CD4-positive, alpha-beta T cell treated with Interleukin-2 at 100 ng/mL for 4 hours (primary cell): Measurements from ENCODE around the gene ZNRF3.
"Not testable (repeated sequence)": the region's sequence is repeated elsewhere in the genome, so short reads cannot be mapped to it uniquely, and the experiment has no call there.

Experiments
- DNase-seq: peaks from one replicate; pipeline ENCODE4 v3.0.0-alpha.2; 2020; ENCODE audit warnings: low spot score

ZNRF3 gene

DNA sequence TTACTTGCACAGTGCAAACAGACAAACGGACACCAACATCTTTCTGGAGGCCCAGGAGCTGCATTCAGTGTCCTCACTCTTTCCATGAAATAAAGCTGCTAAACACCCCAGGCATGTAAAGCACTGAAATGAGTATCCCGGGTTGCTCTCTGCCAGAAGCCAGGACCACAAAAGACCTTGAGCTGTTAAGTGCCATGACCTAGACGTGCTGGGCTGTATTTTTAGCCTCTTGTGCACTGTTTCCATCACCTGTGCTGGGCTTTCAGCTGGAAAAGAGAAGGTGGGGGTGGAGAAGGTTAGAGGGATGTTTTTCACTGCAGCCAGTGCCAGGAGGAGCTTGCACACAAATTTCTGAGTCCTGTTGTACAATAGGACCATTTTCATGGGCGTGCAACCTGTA is 186.1 kb downstream of the ZNRF3 start:
- no peak for DNase-seq

DNA sequence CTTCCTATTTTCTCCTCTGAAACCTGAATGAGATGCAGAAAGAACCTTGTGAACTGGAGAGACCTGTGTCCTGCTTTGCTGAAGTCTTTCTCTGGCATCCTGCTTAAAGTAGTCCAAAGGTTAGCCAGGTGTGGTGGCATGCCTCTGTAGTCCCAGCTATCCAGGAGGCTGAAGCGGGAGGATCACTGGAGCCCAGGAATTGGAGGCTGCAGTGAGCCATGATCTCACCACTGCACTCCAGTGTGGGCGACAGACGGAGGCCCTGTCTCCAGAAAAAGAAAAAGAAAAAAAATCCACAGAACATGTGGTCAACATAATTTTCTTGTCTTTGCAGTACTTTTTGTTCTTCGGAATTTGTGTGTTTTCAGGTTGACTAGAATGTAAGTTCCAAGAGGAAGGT is 187.1 kb downstream of the ZNRF3 start:
- DNase-seq = no peak

DNA sequence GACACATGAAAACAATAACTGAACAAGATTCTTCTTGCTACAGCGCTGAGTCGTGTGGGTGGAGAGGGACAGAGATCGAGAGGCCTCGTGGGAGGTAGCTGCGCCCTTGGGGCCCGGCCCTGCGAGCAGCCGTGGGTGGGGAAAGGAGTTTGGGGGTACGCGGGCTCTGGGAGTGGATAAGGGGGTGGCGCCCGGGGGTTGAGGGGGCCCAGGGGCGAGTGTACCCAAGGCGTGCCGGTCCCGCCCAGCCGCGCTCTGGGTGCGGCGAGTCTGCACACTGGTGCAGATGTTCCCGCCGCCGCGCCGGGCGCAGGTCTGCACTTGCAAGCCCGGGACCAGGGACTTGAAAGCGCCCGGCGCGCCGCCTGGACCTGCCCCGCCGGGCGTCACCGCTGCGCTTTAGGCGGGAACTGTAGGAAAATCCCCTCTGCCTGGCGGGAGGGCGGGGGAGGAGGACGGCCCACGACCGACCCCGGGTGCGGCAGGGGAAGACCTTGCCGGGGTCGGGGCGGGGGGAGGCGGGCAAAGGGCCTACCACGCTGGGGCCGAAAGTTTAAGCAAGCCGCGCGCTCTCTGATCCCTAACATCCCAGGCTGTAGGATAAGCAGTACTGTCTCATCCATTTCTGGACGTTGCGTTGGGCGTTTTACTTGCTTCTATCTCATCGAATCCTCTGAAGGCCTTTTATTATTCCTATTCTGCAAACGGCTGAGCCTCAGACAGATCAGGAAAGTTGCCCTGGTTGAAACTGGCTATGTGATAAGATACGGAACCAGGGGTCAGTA is 188.1 kb downstream of the ZNRF3 start:
- DNase-seq = no peak

DNA sequence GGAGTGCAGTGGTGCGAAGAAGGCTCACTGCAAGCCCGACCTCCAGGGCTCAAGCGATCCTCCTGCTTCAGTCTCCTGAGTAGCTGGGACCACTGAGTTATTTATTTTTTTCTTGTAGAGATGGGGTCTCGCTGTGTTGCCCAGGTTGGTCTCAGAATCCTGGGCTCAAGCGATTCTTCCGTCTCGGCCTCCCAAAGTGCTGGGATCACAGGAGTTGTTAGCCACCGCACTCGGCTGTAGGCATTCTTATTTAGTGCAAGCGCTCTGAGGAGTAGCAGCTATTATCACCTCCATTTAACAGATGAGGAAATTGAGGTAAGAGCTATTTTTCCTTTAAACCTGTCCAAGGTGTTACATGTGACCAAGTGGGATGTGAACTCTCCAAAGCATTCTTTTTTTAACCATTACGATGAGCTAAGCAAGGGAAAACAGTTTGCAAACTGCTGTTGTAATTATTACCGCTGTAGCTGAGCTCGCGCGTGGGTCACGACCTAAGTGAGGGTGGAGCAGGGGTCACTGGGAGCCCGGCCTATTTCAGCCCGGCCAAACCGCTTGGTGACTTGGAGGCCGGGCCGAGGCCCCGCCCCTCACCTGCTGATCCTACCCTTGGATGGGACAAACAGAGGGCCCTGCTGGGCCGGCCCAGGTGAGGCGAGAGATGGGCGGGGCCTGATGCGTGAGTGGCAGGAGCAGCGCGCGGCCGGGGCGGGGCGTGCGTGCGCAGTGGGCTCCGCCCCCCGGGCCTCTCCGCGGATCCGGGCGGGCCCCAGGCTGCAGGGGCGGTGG is 189.0 kb downstream of the ZNRF3 start:
- peak; percentile 73 for DNase-seq

DNA sequence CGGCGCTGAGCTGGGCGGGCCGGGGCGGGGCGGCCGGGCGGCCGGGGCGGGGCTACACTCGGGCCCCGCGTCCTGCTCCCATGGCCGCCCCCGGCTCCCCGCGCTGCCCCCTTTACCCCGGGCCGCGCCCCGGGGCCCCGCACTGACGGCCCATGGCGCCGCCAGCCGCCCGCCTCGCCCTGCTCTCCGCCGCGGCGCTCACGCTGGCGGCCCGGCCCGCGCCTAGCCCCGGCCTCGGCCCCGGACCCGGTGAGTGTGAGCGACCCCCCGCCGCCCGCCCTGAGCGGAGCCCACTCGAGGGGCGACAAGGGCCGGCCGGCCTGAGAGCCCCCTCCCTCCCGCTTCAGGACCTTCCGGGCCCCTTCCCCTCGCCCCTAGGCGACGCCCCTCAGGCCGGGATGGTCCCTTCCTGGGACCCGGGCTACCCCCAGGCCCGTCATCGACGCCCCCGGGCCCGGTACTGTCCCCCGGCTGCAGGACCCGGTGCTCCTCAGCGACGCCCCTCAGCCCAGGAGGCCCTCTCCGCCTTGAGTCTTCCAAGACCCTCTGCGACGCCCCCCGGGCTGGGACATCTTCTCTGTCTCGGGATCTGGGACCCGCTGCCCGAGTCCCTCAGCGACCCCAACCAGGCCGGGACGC is 189.7 kb downstream of the ZNRF3 start, which contains the start of gene KREMEN1:
Gene KREMEN1, plus strand, starts transcription at position 57 of the 639 bp plus-strand sequence. Its CDS starts 96 bp downstream, at position 153.
- DNase-seq = no peak

DNA sequence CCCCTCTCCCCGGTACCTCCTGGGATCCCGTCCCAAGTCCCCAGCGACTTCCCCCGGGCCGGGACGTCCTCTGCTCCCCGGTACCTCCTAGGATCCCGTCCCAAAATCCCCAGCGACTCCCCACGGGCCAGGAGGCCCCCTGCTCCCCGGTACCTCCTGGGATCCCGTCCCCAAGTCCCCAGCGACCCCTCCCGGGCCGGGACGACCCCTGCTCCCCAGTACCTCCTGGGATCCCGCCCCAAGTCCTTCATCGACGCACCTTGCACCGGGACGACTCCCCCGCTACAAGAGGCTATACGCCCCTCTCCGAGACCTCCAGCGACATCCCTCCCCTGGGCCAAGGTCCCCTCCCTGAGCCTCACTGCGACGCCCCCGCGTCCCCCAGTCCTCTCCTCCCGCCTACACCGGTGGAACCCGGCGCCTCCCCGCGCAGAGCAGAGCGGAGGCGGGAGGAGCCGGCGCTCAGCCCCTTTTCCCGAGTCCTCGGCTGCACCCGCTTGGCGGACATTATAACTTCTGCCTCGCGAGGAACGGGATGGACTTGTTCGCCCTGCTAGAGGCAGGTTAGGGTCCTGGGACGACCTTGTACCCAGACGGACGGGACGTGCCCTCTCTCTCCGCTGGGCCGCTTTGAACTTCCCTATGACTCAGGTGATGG is 190.4 kb downstream of the ZNRF3 start:
- no peak for DNase-seq

DNA sequence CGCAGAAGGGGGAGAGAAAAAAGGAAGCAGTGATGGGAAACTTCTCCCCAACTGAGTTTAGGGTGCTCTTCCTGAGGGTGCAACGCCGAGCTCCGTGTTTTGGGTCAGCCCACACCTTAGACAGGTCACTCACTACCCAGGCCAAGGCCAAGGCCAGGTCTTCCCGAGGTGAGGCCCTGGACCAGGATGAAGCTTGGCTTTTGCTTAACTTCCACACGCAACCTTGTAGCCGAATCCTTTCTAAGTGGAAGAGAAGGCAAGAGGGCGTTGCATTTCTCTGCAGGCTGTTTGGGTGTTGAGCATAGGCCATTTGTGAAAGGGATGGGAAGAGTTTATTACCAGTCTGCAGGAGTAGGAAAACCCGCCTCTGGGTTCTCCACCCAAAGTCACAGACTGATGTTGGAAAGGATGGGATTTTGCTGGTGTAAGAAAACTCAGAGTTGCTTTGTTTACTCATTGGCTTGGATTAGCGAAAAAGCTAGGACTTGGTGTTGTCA is 191.0 kb downstream of the ZNRF3 start:
- no peak for DNase-seq

DNA sequence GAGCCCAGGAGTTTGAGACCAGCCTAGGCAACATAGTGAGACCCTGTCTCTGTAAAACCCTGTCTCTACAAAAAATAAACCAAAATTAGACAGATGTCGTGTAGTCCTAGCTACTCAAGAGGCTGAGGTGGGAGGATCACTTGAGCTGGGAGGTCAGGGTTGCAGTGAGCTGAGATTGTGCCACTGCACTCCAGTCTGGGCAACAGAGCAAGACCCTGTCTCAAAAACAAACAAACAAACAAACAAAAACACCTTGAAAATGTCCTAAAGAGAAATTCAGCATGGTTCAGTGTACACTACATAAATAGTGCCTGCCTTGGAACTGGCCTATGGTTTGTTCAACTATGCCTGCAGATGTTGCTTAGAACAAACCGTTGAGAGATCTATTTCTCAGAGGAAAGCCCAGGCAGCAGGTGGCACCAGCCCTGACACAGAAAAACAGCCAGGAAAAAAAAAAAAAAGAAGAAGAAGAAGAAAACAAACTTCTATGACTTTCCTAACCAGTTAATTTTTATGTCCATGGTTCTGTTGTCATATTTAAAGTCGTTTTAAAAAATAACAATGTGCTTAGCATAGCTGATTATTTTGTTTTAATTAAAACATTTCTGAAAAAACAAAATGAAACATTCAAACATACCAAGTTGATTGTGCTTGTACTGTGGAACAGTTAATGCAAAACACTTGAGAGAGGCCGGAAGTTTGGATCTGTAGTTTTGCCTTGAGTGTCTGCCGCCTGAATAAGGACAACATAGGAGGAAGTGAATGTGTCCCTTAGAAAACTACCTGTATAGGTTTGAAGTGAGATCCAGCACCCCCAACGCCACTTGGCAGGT is 194.9 kb downstream of the ZNRF3 start:
- no peak for DNase-seq

DNA sequence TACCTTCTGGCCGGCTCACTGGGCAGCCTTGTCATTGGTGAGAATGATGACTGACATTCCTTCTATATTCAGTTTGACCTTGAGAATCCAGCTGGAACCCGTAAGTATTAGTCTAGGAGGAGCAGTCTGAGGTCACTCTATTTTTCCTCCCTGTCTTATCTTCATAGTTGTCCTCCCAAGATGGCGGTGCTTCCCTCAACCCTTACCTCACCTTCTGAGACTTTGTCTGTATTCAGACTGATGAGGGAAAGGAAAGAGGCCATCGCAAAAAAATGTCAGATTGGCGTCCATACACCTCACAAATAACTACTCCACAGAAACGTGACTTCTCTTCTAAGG is 195.5 kb downstream of the ZNRF3 start:
- DNase-seq = no peak

DNA sequence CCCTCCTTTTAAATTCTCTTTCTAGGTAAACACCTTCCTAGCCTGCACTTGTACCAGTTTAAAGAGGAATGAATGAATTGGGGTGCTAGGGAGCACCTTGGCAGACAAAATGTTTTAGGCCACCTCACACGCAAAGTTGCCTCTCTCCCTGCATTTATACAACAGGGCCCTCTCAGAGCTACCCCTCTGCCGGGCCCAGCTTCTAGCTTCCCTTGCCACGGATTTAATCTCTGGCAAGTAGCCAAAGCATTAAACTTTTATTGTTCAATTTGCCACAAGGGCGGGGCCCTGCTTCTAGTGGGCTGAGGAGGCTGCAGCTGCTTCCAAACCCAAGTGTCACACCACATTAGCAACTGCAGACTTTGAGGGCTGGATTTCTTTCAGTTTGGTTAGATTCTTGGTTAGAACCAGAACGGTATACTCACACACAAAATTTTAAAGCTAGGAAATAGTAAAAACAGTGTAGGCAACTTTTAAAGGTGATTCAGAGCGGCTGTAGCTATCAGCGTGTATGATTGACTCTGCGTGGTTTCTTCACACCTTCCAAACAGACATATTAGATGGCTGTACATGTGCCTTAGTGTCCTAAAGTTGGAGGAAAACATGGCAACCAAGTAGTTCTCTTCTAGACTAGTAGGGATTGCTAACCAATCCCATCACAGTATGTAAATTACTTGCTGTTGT is 196.0 kb downstream of the ZNRF3 start:
- DNase-seq = no peak

DNA sequence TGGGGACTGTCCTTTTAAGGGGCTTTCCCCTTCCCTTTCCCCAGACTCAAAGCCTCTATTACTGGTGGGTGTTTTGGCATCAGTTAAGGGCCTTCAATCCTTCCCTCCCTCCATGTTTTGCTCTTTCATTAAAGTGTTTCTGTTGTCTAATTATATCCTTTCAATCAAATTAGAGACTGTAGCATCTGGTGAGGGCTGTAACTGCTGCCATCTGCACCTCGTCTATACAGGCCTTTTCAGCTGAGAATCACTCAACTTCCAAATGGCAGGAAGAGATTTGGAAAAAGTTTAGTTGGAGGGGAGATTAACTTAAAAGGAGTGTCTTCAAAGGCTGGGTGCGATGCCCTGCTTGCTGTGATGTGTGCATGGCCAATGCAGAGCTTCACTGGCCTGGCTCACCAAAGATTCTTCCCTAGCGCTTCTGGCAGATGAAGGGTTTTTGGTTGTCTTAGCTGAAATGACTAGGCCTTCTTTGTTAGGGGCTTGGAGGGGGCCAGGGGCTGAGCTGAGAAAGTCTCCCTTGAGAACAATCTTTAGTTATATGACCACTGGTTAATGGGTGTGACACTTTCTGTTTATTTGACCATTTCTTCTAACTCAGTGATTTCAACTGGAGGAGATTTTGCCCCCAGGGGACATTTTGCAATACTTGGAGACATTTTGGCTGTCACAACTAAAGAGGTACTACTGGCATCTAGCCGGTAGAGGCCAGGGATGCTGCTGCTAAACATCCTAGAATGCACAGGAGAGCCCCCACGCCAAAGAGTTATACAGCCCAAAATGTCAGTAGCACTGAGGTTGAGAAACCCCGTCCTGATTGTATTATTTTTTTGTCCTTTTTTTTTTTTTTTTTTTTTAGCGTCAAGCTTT is 197.0 kb downstream of the ZNRF3 start:
- no peak for DNase-seq

DNA sequence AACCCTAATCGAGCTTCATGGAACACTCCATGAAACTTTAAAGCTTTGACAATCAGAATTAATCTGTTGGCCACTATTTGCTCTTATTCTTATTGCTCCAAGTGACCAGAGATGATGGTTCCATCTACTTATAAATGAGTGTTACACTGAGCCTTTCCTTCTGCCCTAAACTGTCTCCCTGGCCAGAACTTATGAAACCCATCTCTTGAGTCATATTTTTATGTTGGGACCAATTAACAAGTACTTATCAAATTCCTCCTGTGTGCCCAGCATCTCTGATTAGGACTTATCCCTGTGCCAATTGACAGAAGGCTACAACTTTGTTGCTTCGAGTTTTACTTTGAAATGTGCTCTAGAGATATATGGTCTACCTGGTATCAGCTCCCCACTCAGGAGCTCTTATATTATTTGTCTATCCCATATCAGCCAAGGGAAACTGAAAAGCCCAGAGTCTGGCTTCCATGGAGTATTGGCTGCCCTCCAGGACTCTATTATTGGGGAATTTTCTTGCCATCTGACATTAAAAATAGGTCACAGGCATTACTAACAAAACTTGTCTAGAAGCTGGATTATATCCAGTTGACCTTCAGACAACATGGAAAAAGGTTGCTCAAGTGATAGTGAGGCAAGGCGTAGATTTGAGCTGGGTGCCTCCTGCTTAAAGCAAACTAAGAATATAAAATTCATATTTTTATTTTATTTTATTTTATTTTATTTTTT is 198.3 kb downstream of the ZNRF3 start:
- DNase-seq = no peak

DNA sequence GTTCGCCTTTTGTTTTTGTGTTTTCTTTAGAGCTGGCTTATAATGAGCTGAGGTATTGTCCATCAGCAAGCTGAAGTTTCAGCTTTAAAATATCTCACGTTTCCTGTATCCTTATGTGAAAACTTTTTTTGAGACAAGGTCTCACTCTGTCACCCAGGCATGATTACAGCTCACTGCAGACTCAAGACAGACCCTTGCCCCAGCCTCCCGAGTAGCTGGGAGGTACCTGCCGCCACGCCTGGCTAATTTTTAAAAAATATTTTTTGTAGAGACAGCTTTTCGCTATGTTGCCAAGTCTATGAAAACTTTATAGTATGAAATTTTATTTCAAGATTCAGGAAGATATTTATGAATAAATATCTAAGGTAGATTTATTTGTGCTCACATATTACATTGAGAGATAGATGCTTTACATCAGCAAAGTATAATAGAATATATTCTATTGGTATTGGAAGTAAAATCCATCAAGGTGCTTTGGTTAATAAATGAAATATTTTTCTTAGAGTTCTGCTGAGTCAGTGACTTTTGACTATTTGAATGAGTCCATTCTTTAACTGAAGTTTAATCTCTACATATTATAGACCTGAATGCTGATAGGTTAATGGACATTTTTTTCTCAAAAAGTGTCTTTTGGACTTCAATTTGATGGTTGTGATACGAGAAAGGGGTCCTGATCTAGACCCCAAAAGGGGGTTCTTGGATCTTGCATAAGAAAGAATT is 199.6 kb downstream of the ZNRF3 start:
- DNase-seq = no peak

DNA sequence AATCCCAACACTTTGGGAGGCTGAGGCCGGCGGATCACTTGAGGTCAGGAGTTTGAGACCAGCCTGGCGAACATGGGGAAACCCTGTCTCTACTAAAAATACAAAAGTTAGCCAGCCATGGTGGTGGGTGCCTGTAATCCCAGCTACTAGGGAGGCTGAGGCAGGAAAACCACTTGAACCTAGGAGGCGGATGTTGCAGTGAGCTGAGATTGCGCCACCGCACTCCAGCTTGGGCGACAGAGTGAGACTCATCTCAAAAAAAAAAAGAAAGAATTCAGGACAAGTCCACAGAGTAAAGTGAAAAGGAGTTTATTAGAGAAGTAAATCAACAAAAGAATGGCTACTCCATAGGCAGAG is 200.2 kb downstream of the ZNRF3 start:
- not testable (repeated sequence) for DNase-seq

DNA sequence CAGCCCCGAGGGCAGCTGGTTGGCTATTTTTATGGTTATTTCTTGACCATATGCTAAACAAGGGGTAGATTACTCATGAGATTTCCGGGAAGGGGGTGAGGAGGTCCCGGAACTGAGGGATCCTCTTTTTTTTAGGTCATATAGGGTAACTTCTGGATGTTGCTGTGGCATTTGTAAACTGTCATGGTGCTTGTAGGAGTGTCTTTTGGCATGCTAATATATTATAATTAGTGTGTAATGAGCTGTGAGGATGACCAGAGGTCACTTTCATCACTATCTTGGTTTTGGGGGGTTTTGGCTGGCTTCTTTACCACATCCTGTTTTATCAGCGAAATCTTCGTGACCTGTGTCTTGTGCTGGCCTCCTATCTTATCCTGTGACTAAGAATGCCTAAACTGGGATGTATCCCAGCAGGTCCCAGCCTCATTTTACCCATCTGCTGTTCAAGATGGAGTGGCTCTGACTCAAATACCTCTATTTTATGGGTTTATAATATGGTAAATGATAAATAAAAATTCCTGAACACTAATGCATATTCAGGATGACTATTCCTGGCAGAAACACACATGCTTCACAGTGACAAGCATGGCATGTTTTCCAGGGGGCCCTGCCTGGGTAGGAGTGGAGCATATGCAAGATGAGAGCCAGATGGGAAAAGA is 200.7 kb downstream of the ZNRF3 start:
- DNase-seq = no peak

DNA sequence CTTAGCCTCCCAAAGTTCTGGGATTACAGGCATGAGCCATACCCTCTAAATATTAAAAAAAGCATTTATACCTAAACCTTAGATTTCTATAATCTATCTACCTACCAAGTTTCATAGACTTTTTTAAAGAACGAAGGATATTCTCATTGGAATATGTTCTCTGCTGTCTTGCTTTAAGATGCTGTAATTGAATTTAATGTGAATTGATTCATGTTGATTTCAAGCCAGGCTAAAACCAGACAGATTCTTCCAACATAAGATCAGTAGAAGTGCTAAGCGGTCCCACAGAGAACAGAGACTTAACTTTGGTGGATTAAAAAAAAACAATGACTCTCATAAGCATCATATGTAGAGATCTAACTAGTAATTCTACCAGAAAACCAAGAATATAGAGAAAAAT is 203.6 kb downstream of the ZNRF3 start:
- no peak for DNase-seq

DNA sequence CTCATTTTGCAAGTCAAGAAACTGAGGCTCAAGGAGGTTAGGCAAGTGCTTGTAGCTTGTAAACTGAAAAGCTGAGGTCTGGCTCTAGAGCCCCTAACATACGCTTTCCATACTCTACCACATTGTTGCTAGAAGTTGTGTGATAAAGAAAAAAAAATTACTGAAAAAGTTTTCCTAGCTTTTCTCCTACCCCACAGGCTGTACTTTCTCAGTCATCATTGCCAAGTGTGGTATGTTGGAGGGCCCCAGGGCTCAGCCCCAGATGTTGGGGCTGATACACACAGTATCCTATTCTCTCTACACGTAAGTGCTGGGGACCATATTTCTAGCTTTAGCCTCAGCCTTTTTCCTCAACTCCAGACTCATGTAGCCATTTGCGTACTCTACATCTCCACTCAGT is 205.4 kb downstream of the ZNRF3 start:
- no peak for DNase-seq

DNA sequence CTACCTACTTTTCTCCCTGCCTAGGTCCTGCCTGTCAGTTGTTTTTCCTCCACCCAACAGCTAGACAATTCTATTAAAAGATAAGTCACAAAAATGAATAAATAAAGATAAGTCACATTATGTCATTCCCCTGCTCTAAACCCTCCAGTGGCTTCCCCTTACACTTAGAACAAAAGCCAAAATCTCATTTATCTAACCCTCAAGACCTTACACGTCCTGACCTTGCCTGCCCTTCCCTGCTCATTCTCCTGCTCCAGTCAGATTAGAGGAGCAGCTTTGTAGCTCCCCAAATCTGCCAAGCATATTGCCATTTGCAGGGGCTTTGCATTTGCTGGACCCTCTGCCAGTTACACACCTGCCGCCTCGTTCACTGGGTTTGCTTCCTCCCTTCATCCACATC is 206.1 kb downstream of the ZNRF3 start:
- no peak for DNase-seq
